Measurements from ENCODE around the gene TMEM141.

TMEM141 gene

DNA sequence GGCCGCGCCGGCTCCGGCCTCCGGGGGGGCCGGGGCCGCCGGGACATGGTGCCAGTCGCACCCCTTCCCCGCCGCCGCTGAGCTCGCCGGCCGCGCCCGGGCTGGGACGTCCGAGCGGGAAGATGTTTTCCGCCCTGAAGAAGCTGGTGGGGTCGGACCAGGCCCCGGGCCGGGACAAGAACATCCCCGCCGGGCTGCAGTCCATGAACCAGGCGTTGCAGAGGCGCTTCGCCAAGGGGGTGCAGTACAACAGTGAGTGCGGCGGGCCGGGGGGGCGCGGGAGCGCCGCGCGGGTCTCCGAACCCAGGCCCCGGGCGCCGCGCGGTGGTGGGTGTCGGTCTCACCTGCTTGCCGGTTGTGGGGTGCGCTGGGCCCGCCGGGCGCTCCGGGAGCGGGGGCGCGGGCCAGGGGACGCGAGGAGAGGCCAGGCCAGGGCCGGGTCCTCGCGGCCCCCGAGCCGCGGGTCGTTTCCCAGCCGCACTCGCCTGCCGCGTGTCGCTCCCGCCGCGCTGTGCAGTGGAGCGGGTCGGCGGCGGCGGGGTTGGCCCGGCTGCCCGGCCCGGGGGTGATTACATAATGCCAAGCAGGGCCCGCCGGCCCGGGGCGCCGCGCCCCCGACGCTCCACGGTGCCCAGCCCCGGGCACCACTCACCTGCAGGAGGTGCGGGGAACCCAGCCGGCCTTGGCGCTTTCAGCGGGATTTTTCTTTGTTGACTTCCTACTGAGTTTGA is 17.1 kb downstream of the TMEM141 start:
- peaks cover 32% of the 10 kb centered on the region for H3K36me3 ChIP-seq (ENCODE audit: insufficient read depth, low read length)
- H3K4me3 ChIP-seq (ENCODE audit: low read length): peak overlapping the region; percentile 97
- H2AFZ ChIP-seq (ENCODE audit: low read depth, low read length): peak overlapping the region; percentile 57
- H3K27me3 ChIP-seq (ENCODE audit: insufficient read depth, low read length): no peaks in the 10 kb centered on the region
- peaks cover 27% of the 10 kb centered on the region for H3K4me1 ChIP-seq (ENCODE audit: insufficient read depth, low read length)
- no peaks in the 10 kb centered on the region for H3K9me3 ChIP-seq (ENCODE audit: low read length)

DNA sequence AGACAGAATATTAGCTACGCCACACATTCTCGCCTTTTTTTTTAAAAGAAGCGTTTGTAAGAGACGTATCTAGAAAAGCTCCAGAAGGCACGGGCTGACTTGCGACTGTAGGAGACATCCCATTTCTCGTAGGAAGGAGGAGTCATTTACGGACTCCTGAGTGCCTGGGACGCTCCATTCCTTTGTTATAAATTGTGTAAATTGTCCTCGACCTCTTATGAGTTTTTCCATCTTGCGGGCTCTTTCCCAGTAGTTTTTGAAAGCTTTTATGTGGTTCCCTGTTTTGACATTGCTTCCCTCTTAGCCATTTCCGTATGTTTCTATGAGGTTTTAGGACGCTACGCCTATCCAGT is 17.6 kb downstream of the TMEM141 start:
- Histone ChIP-seq H3K27me3 (ENCODE audit: insufficient read depth, low read length) (no peaks in the 10 kb centered on the region), H3K36me3 (ENCODE audit: insufficient read depth, low read length) (peaks cover 34% of the 10 kb centered on the region), H2AFZ (ENCODE audit: low read depth, low read length) (no peak overlapping the region), H3K9me3 (ENCODE audit: low read length) (no peaks in the 10 kb centered on the region), H3K4me1 (ENCODE audit: insufficient read depth, low read length) (peaks cover 27% of the 10 kb centered on the region), H3K4me3 (ENCODE audit: low read length) (peak overlapping the region; percentile 97)

DNA sequence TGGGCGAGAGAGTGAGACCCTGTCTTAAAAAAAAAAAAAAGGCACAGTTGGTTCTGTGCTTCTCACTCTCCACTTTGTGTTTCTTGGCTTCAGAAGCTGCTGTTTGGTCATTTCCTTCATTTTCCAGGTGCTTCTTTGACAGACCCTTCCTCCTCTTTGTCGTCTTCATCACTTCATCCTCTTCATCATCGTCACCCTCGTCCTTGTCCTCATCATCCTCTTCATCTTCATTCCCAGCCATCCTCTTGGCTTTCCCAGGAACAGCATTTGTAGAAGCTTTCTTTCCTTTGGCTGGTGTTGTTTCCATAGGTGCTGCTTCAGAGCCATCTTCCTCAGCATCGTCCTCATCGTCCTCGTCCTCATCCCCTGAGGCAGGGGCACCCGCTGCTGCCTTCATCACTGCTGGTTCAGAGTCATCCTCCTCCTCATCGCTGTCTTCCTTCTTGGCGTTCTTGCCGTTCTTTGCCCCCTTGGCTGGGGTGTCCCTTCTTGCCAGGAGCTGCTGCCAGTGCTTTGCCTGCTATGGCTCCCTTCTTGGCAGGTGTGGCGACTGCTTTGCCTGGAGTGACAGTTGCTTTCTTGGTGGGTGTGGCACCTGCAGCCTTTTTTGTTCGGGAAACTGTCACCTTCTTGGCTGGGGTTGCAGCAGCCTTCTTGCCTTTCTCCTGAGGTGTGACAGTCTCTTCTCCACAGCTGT is 23.7 kb downstream of the TMEM141 start:
- no peak overlapping the region for H3K4me3 ChIP-seq (ENCODE audit: low read length)
- H3K27me3 ChIP-seq (ENCODE audit: insufficient read depth, low read length): no peaks in the 10 kb centered on the region
- peaks cover 45% of the 10 kb centered on the region for H3K36me3 ChIP-seq (ENCODE audit: insufficient read depth, low read length)
- H3K9me3 ChIP-seq (ENCODE audit: low read length): no peaks in the 10 kb centered on the region
- H3K4me1 ChIP-seq (ENCODE audit: insufficient read depth, low read length): peaks cover 5% of the 10 kb centered on the region
- H2AFZ ChIP-seq (ENCODE audit: low read depth, low read length): no peak overlapping the region

DNA sequence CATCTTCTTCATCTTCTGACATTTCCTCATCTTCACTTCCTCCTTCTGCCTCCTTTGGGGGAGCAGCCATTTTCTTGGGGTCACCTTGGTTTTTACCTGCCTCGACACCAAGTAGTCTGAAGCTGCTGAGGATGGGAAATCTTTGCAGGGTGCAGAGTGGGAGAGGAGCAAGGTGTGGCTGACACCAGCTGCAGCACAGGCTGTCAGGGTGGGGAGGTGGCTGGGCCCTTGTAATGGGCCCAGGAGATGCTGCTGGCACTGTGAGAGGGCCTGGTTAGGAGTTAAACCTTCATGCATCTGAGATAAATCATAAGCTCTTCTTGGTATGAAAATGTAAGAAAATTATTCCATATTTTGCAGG is 24.3 kb downstream of the TMEM141 start:
- Histone ChIP-seq H3K9me3 (ENCODE audit: low read length) (no peaks in the 10 kb centered on the region), H2AFZ (ENCODE audit: low read depth, low read length) (no peak overlapping the region), H3K27me3 (ENCODE audit: insufficient read depth, low read length) (no peaks in the 10 kb centered on the region), H3K4me1 (ENCODE audit: insufficient read depth, low read length) (no peaks in the 10 kb centered on the region), H3K4me3 (ENCODE audit: low read length) (no peak overlapping the region), H3K36me3 (ENCODE audit: insufficient read depth, low read length) (peaks cover 41% of the 10 kb centered on the region)

DNA sequence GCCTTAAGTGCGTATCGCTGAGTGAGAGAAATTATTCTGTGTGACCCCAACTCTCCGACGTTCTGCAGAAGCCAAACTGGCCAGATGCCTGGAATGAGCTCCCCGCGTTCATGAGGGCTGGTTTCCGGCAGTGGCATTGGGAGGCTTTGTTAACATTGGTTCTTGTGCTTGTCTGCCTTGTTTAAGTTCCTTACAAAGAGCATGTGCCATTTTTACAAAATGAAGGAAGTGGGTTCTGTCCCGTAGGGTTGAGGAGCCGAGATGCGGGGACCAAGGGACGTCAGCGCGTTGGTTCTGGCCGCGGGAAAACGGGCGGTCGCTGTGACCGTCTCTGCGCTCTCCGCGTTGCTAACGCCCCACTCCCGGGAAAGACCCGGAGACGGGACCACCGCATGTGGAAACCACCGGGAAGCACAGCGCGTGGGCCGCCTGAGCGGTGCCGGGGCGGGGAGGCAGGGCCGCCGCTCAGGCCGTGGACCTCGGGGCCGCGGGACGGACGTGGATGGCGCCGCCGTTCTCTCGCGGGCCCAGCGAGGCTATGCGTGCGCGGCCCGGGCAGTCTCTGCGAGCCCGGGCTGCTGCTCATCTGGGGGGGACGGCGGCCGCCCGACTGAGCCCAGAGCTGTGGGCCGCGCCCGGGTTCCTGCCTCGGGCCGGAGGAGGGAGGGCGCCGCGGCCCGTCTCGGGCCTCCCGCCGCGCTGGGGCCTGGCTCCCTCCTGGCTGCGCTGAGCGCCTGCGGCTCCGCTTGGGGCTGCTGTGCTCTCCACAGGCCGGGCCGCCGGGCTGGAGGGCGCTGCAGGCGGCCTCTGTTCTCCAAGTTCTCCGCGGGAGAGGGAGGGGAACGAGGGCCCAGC is 30.1 kb downstream of the TMEM141 start:
- no peaks in the 10 kb centered on the region for H3K27me3 ChIP-seq (ENCODE audit: insufficient read depth, low read length)
- H2AFZ ChIP-seq (ENCODE audit: low read depth, low read length): no peak overlapping the region
- peaks cover 42% of the 10 kb centered on the region for H3K36me3 ChIP-seq (ENCODE audit: insufficient read depth, low read length)
- no peaks in the 10 kb centered on the region for H3K4me1 ChIP-seq (ENCODE audit: insufficient read depth, low read length)
- no peak overlapping the region for H3K4me3 ChIP-seq (ENCODE audit: low read length)
- peaks cover 4% of the 10 kb centered on the region for H3K9me3 ChIP-seq (ENCODE audit: low read length)

DNA sequence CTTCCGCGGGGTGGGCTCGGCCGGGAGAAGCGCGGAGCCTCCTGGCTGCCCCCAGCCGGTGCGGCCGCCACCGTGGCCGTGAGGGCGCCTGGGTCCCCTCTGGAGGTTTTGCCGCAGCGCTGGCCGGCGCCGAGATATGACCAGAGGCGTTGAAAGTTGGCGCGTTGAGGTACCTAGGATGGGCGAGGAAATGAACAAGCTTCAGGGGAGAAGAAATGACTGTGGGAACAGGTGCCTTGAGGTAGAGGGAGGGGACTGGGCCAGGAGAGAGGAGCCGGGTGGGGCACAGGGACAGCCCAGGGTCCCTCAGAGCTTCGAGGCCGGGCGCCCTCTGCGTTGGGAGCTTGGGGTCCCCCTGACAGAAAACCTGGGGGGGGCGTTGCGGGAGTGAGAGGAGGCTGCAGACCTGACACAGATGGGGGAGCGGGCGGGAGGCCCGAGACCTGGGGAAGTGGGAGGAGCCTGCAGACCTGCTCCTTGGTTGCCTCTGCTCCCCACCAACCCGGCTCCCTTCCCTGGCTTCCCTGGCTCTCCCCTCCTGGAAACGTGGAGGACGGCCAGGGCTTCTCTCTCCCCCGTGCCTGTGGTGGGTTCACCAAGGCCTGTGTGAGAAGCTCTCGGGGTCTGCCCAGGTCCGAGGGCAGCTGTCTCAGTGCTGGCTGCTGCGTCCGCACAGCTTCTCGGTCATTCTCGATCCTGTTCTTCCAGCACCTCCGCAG is 30.8 kb downstream of the TMEM141 start:
- peaks cover 4% of the 10 kb centered on the region for H3K9me3 ChIP-seq (ENCODE audit: low read length)
- no peaks in the 10 kb centered on the region for H3K27me3 ChIP-seq (ENCODE audit: insufficient read depth, low read length)
- H2AFZ ChIP-seq (ENCODE audit: low read depth, low read length): no peak overlapping the region
- H3K4me1 ChIP-seq (ENCODE audit: insufficient read depth, low read length): no peaks in the 10 kb centered on the region
- H3K4me3 ChIP-seq (ENCODE audit: low read length): no peak overlapping the region
- peaks cover 47% of the 10 kb centered on the region for H3K36me3 ChIP-seq (ENCODE audit: insufficient read depth, low read length)

DNA sequence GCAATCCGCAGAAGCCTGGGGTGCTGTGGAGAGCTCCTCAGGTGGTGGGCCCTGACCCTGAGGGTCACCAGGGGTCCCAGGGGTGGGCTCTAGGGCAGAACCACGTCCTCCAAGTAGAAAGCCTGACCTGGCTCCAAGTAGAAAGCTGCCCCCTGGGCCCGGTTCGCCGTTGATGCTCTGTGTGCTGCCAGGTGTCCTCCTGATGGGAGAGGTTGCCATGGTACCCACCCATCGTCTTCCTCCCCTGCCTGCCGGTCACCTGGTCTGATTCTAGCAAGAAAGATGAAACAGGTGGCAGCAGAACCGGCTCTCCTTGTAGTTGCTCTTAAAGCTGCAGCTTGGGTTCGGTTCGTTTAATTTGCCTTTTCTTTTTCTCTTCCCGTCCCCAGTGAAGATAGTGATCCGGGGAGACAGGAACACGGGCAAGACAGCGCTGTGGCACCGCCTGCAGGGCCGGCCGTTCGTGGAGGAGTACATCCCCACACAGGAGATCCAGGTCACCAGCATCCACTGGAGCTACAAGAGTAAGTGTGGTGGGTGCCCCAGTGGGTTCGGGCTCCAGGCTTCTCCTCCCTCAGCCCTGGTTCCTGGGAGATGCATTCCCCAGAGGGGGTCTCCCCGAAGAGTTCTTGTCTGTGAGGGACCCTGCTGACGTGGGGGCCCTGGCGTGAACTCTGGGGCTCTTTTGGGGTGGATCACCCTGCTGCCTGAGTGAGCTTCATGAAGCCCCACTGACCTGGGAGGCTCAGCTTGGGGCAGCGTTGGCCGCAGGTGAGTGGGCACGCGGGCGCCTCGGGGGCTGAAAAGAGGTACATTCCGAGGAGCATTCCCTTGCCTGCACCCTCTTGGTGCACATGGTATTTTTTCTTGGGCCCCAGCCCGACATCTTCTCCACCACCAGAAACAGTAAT is 32.2 kb downstream of the TMEM141 start:
- Histone ChIP-seq H3K36me3 (ENCODE audit: insufficient read depth, low read length) (peaks cover 56% of the 10 kb centered on the region), H3K4me3 (ENCODE audit: low read length) (no peak overlapping the region), H2AFZ (ENCODE audit: low read depth, low read length) (no peak overlapping the region), H3K9me3 (ENCODE audit: low read length) (peaks cover 4% of the 10 kb centered on the region), H3K27me3 (ENCODE audit: insufficient read depth, low read length) (no peaks in the 10 kb centered on the region), H3K4me1 (ENCODE audit: insufficient read depth, low read length) (no peaks in the 10 kb centered on the region)

DNA sequence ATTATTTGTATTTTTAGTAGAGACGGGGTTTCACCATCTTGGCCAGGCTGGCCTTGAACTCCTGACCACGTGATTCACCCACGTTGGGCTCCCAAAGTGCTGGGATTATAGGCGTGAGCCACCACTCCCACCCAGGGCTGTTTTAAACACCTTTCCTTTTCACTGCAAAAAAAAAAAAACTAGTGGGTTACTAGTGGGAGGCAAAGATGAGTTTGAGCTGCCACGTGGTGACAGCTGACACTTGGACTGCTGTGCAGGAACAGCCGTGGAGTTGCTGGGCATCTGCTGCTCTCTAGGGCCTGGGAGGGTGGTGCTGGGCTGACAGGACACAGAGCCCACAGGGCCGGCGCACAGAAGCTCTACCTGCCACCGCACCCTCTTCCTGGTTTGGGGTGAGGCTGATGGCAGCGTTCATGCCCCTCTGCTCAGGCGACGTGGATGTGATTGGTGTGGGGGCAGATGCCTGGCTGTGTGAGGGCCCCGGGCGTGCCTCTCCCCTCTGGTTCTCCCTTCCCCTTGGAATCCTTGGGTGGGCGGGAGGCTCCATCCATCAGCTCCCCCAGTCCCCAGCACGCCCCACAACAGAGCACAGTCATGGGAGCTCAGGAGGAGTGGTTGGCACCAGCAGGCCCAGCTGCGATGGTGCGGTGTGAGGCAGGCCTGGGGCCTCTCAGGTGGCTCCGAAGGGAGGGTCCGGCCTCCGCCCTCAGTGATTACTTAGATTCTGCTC is 33.5 kb downstream of the TMEM141 start:
- no peak overlapping the region for H2AFZ ChIP-seq (ENCODE audit: low read depth, low read length)
- peaks cover 64% of the 10 kb centered on the region for H3K36me3 ChIP-seq (ENCODE audit: insufficient read depth, low read length)
- no peaks in the 10 kb centered on the region for H3K4me1 ChIP-seq (ENCODE audit: insufficient read depth, low read length)
- no peak overlapping the region for H3K4me3 ChIP-seq (ENCODE audit: low read length)
- H3K9me3 ChIP-seq (ENCODE audit: low read length): peaks cover 4% of the 10 kb centered on the region
- H3K27me3 ChIP-seq (ENCODE audit: insufficient read depth, low read length): no peaks in the 10 kb centered on the region

DNA sequence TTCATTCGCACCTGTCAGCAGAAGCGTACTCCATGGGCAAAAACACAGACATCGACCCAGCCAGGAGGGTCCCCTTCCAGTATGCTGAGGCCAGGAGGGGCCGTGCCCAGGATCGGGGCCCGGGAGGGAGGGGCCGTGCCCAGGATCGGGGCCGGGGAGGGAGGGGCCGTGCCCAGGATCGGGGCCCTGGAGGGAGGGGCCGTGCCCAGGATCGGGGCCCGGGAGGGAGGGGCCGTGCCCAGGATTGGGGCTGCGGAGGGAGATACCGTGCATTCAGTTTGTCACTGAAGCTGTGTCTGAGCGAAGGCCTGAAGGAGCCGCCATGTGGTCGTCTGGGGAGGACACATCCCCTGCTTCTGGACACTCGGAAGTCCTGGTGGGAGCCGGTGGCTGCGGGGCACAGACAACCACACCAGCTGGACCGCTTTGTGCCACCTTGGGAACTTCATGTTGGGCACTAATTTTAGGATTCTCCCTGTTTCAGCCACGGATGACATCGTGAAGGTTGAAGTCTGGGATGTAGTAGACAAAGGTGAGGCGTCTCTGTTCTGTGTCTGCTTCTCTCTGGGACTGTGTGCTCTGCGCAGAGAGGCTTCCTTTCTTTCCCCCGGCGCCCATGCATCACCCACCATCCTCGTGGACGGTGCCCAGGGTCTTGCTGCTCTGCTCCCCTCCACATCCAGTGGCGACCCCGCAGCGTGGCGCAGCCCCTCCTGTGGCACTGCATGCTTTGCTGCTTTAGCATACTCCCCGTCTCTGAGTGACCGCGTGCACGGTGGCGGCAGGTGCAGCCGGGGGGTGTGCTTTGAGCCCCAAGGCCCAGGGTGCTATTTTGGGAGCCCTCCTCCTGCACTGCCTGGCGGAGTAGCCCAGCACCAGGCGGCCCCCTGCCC is 34.4 kb downstream of the TMEM141 start:
- no peaks in the 10 kb centered on the region for H3K4me1 ChIP-seq (ENCODE audit: insufficient read depth, low read length)
- peaks cover 4% of the 10 kb centered on the region for H3K9me3 ChIP-seq (ENCODE audit: low read length)
- no peaks in the 10 kb centered on the region for H3K27me3 ChIP-seq (ENCODE audit: insufficient read depth, low read length)
- peaks cover 72% of the 10 kb centered on the region for H3K36me3 ChIP-seq (ENCODE audit: insufficient read depth, low read length)
- H3K4me3 ChIP-seq (ENCODE audit: low read length): no peak overlapping the region
- no peak overlapping the region for H2AFZ ChIP-seq (ENCODE audit: low read depth, low read length)

DNA sequence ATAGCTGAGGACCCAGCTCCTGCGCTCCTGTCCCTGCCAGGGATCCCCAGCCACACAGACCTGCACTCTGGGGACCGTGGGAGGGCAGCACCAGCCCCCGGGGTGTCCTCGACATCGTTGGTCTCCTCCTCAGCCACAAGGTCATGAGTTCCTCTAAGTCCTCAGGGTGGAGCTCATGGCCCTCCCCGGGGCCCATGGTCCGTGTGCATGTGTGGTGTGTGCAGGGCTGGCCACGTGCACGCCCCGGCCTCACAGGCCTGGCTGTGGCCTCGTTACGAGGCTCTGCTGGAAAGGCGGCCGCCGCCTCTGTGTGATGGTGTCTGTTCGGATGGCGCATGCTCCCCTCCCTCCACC is 35.0 kb downstream of the TMEM141 start:
- Histone ChIP-seq H3K4me3 (ENCODE audit: low read length) (no peak overlapping the region), H3K4me1 (ENCODE audit: insufficient read depth, low read length) (no peaks in the 10 kb centered on the region), H2AFZ (ENCODE audit: low read depth, low read length) (no peak overlapping the region), H3K9me3 (ENCODE audit: low read length) (no peaks in the 10 kb centered on the region), H3K27me3 (ENCODE audit: insufficient read depth, low read length) (no peaks in the 10 kb centered on the region), H3K36me3 (ENCODE audit: insufficient read depth, low read length) (peaks cover 73% of the 10 kb centered on the region)

All from neuron (in vitro differentiated cells).